GM11168 (cell line): Measurements from ENCODE around the gene PLEKHM3.

Experiments used
- in situ Hi-C: fragments of 300-500 bp; cut with MboI; formaldehyde crosslinking; loops from one replicate; pipeline ENCODE4 v1.12.0; 2022; ENCODE audit warnings: low sequenced_read_pairs; ENCODE audit not compliant: unreplicated experiment

The PLEKHM3 gene

GRCh38 chr2:207901401-207901800 is 123.9 kb downstream of the PLEKHM3 start:
- in situ Hi-C loops = no loop called here

- in situ Hi-C loops = no loop called here
These were observed 127.0 kb downstream of the PLEKHM3 start for GRCh38 chr2:207898354-207898695.

- in situ Hi-C loops = no loop called here
These were observed 127.6 kb downstream of the PLEKHM3 start for GRCh38 chr2:207897541-207898353.

DNA sequence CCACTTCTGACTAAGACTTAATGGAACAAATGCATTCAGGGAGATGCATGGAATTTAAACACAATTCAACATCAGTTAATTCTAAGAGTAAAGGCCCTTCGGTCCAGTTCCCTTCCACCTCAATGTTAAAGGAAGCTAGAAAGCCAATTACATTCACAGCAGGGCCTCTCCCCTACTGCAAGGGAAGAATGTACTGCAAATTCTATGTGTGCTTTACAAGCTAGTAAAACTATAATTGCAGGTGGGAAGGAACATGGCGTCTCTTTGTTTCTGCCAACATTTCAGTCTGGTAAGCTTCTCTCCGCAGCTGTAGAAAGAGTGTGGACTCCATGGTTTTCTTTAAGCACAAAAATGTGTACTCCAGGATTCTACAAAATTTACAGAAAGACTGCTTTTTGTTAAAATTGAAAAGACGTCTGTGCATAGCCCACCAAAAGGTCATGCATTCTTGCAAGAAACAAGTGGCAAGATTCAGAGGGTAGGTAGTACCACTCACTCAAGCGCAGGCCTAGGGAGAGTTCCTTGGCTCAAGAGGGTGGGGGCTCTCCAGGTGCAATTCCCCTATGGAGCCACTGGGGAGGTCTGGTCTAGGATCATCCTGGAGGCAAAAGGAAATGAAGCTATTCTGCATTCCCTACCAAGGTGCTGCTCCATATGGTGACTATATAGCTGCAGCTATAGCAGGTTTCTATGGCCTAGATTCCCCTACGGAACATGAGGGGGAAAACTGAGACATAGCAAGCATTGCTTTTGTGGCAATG is 128.6 kb downstream of the PLEKHM3 start:
- in situ Hi-C loops = no loop called here

DNA sequence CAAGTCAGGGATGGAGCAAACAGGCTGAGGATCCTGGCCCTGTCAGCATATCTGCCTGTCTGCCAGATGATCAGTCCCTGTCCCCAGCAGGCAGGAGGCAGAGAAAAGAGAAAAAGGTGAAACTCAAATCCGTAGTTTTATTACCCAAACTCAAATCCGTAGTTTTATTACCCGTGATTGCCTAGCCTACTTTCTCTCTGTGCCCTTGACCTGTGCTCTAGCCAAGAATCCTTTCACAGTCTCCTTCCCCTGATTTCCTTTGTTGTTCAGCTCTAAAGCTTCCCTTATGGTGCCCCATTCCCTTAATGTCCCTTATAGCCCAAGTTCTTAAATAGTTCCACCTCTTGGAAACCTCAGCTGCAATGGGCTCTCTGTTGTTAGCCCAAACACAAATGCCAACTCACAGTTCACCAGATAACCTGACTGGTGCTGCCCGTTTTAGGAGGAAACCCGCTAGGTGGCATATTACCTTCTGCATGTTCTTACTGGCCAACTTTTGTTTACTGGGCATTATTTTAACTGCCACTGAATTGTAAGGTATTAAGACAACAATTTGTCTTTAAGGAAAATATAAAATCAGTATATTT is 130.0 kb downstream of the PLEKHM3 start:
- in situ Hi-C loops = no loop called here

- in situ Hi-C loops = no loop called here
These were observed 132.5 kb downstream of the PLEKHM3 start for GRCh38 chr2:207892716-207893402.

- in situ Hi-C loops = no loop called here
These were observed 134.1 kb downstream of the PLEKHM3 start for GRCh38 chr2:207891086-207891844.

GRCh38 chr2:207887500-207887899 is 137.8 kb downstream of the PLEKHM3 start:
- in situ Hi-C loops = no loop called here

DNA sequence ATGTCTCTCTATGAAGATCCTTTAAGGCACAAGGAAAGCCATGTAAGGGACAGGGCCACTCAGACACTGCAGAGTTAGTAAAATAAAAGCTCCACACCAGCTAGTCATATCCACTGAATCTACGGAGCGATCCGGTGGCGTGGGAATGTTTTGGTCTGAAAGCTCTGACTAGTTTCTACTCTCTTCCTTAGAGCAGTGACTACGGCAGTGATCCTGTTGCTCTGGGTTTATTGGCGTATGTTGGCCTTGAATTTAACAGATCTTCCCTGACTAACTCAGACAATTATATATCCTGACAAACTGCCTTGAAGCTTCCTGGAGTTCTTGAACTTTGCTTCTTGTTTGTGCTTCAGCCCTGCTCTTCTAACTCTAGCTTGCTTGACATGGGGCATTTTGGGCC is 140.3 kb downstream of the PLEKHM3 start:
- in situ Hi-C loops = no loop called here

DNA sequence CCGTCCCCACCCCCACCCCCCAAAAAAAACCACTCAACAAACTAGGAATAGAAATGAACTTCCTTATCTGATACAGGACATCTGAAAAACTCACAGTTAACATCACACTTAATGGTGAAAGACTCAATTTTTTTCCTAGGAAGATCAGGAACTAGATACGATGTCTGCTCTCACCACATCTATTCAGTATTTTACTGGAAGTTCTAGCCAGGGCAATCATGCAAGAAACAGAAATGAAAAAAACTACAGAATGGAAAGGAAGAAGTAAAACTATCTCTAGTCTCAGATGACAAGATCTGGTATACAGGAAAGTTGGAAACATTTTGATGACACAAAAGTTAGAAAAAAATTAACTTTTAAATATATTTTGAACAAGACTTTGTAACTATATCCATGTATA is 141.2 kb downstream of the PLEKHM3 start:
- in situ Hi-C loops = no loop called here

- in situ Hi-C loops = no loop called here
These were observed 142.1 kb downstream of the PLEKHM3 start for GRCh38 chr2:207883002-207883780.

- in situ Hi-C loops = no loop called here
These were observed 143.4 kb downstream of the PLEKHM3 start for GRCh38 chr2:207881902-207882301.

GRCh38 chr2:207879536-207879935 is 145.8 kb downstream of the PLEKHM3 start:
- in situ Hi-C loops = no loop called here

DNA sequence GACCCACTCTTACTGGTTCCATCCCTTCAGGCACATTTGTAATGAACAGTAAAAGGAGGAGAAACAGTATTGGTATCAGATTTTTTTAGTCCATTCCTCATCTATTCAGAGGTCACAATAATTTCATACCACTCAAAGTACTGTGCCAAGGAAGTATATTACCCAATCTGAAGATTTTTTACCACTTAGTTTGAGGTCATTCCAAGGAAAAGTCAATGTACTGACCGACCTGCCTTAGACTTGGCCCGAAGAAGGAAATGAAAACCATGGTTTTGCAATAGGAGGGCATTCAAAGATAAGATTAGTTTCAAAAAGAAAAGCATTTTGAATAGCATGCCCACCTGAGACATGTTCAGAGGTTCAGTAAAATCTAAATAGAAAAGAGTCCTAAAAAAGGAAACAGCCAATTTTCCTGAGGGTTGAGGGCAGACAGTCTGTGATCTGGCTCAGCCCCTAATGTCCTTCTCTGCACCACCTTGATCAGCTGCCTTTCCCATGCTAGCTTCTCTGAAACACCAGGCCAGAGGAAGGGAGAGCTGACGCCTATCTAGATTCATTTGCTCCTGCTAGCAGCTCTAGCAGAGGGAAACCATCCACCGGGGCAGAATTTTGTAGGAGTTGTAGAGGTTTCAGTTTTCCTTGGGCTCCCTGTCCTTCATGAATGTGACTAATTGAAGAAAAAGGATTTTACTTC is 148.3 kb downstream of the PLEKHM3 start:
- in situ Hi-C loops = no loop called here

DNA sequence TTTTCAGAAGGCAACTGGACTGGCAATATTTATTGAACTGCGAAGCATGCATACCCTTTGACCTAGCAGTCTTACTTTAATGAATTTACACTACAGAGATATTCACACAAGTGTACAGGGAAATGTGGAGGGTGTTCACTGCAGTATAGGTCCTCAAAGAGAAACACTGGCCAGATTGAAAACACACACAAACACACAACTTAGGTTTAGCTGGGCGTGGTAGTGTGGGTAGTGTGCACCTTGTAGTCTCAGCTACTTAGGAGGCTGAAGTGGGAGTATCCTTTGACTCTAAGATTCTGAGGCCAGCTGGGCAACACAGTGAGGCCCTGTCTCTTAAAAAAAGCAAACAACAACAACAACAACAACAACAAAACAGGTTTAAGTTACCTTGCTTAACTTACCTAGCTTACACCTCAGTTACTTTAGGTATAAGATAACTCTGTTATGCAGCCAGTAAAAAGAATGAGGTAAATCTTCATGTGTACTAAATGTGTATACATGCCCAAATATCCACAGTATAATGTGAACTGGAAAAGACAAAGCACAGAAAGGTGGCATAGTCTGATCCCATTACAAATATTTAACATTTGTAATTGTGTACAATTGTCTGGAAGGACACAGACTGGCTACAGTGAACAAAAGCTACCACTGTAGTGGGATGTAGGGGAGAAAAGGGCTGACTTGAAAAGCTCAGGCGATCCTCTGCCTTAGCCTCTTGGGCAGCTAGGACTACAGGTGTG is 149.7 kb downstream of the PLEKHM3 start:
- in situ Hi-C loops = no loop called here

GRCh38 chr2:207873794-207874193 is 151.5 kb downstream of the PLEKHM3 start:
- in situ Hi-C loops = no loop called here

DNA sequence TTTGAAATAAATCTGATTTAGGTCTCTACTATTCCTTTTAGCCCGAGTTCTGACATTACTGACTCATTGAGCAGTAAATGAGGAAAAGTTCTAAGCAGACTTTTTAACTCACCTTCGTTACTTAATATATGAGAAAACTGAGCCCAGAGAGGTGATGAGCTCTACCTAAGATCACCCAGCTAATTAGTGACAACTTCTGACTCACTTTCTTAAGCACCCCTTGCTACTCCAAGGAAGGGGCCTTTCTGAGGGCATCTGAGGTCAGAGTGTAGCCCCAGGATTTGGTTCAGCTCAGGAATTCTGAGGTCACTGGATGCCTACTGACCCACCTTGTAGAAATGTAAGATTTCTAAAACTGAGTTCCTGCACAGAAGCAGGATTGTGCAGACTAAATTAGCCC is 153.4 kb downstream of the PLEKHM3 start:
- in situ Hi-C loops = no loop called here

GRCh38 chr2:207871506-207871905 is 153.8 kb downstream of the PLEKHM3 start:
- in situ Hi-C loops = no loop called here
